Hepatocyte (in vitro differentiated cells): ENCODE results near the gene GPR75. TPM values are rescaled to one million over a fixed set of nuclear protein-coding genes. Genes with fewer than 3 reads are reported as not detected.
A peak's percentile ranks its signal among the peaks of the same experiment; 100 is the strongest.

Experiments
- DNase-seq: peaks from one replicate; pipeline ENCODE4 v3.0.0-alpha.2; 2016; ENCODE audit warnings: low spot score
- H2AFZ ChIP-seq: fragments of 200-600 bp; sonication (generic); 2 replicates; pipeline ENCODE4 v1.6.0; 2016; ENCODE audit warnings: antibody characterized with exemption, mild to moderate bottlenecking
- H3K27ac ChIP-seq: fragments of 200-600 bp; sonication (generic); 2 replicates; pipeline ENCODE4 v1.5.1; 2016; ENCODE audit warnings: mild to moderate bottlenecking
- H3K27me3 ChIP-seq: fragments of 200-600 bp; sonication (generic); 2 replicates; pipeline ENCODE4 v1.6.1; 2016
- H3K36me3 ChIP-seq: fragments of 200-600 bp; sonication (generic); replicated peaks from 2 replicates; pipeline ENCODE4 v1.5.1; 2016; ENCODE audit warnings: low read depth; ENCODE audit not compliant: insufficient read depth
- H3K4me1 ChIP-seq: fragments of 200-600 bp; sonication (generic); 2 replicates; pipeline ENCODE4 v1.5.1; 2016; ENCODE audit warnings: mild to moderate bottlenecking, moderate library complexity; ENCODE audit not compliant: insufficient read depth
- H3K4me2 ChIP-seq: fragments of 200-600 bp; sonication (generic); 2 replicates; pipeline ENCODE4 v1.6.0; 2016
- H3K4me3 ChIP-seq: fragments of 200-600 bp; sonication (generic); 2 replicates; pipeline ENCODE4 v1.5.1; 2016; ENCODE audit warnings: mild to moderate bottlenecking
- H3K79me2 ChIP-seq: fragments of 200-600 bp; sonication (generic); 2 replicates; pipeline ENCODE4 v1.6.0; 2017; ENCODE audit warnings: mild to moderate bottlenecking
- H3K9me2 ChIP-seq: fragments of 200-600 bp; sonication (generic); replicated peaks from 2 replicates; pipeline ENCODE4 v1.6.0; 2017; ENCODE audit warnings: mild to moderate bottlenecking; ENCODE audit not compliant: insufficient read depth
- H3K9me3 ChIP-seq: fragments of 200-600 bp; sonication (generic); 2 replicates; pipeline ENCODE4 v1.5.1; 2016; ENCODE audit warnings: low read depth, mild to moderate bottlenecking
- H4K20me1 ChIP-seq: fragments of 200-600 bp; sonication (generic); 2 replicates; pipeline ENCODE4 v1.6.0; 2016; ENCODE audit warnings: mild to moderate bottlenecking; ENCODE audit not compliant: insufficient read depth, poor library complexity, severe bottlenecking
- EZH2 ChIP-seq: fragments of 200-600 bp; sonication (generic); IDR thresholded peaks from 2 replicates; pipeline ENCODE4 v1.6.1; 2016; ENCODE audit warnings: antibody characterized with exemption, mild to moderate bottlenecking, borderline replicate concordance
- EZH2phosphoT487 ChIP-seq: fragments of 200-600 bp; sonication (generic); IDR thresholded peaks from one replicate; pipeline ENCODE4 v1.6.1; 2018; ENCODE audit warnings: antibody characterized with exemption, mild to moderate bottlenecking, low read depth, moderate library complexity; ENCODE audit not compliant: unreplicated experiment, severe bottlenecking
- WGBS: methylation state at CpG from one replicate; pipeline ENCODE4 v1.1.6; 2016; ENCODE audit warnings: low lambda C conversion rate; ENCODE audit errors: missing lambda C conversion rate; 5-methylcytosine and 5-hydroxymethylcytosine counted together
- polyA plus RNA-seq: library from polyadenylated mRNA; unstranded; fragments of >200 nt; fragmentation: Nextera tagmentation; extraction: Ambion mirVana; gene quantifications from 2 replicates; pipeline ENCODE4 v1.2.1, GENCODE V29; 2016
- total RNA-seq: library from RNA; depleted of rRNA; stranded (reverse); fragments of >200 nt; gene quantifications from 2 replicates; pipeline ENCODE4 v1.2.3, GENCODE V29; 2014
- TF ChIP-seq, protein P1 (sequence below): fragments of 200-600 bp; sonication (generic); IDR thresholded peaks from 2 replicates; pipeline ENCODE4 v1.5.1; 2016; ENCODE audit warnings: antibody characterized with exemption, mild to moderate bottlenecking; ENCODE audit not compliant: poor library complexity

The GPR75 gene
- total and polyA plus RNA-seq, 2 experiments from 2014 or later, result 1.00 TPM; not detected in 1

DNA sequence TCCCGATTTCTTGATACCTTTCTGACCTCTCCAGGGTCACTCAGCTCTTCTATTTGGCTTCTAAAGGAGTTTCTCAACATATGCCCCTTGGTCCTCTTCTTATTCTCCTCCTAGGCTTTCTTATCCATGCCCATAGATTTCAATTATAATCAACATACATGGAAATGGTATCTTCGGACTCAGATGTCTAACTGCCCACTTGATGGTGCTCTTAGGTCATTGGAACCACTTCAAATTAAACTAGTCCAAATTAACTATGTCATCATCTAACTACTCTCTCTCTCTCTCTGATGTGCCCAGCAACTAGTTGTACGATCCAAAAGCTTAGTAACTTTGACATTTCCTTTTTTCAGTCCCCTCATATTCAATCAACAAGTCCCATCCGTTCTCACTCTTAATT lies 43.2 kb upstream of the GPR75 start:
- Histone ChIP-seq H2AFZ (no peak overlapping the region), H3K4me3 (no peak overlapping the region), H3K9me2 (no peaks in the 10 kb centered on the region), H4K20me1 (no peaks in the 10 kb centered on the region), H3K27ac (no peak overlapping the region), H3K4me1 (no peaks in the 10 kb centered on the region), H3K9me3 (no peaks in the 10 kb centered on the region), H3K36me3 (no peaks in the 10 kb centered on the region), H3K27me3 (no peaks in the 10 kb centered on the region), H3K4me2 (no peak overlapping the region), H3K79me2 (no peaks in the 10 kb centered on the region)
- WGBS, result 72% methylated on average over 4 of the region's 4 CpGs
- TF ChIP-seq EZH2phosphoT487 (no peak), EZH2 (no peak)
- TF ChIP-seq, protein P1, sequence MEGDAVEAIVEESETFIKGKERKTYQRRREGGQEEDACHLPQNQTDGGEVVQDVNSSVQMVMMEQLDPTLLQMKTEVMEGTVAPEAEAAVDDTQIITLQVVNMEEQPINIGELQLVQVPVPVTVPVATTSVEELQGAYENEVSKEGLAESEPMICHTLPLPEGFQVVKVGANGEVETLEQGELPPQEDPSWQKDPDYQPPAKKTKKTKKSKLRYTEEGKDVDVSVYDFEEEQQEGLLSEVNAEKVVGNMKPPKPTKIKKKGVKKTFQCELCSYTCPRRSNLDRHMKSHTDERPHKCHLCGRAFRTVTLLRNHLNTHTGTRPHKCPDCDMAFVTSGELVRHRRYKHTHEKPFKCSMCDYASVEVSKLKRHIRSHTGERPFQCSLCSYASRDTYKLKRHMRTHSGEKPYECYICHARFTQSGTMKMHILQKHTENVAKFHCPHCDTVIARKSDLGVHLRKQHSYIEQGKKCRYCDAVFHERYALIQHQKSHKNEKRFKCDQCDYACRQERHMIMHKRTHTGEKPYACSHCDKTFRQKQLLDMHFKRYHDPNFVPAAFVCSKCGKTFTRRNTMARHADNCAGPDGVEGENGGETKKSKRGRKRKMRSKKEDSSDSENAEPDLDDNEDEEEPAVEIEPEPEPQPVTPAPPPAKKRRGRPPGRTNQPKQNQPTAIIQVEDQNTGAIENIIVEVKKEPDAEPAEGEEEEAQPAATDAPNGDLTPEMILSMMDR, result no peak
- DNase-seq, result no peak

DNA sequence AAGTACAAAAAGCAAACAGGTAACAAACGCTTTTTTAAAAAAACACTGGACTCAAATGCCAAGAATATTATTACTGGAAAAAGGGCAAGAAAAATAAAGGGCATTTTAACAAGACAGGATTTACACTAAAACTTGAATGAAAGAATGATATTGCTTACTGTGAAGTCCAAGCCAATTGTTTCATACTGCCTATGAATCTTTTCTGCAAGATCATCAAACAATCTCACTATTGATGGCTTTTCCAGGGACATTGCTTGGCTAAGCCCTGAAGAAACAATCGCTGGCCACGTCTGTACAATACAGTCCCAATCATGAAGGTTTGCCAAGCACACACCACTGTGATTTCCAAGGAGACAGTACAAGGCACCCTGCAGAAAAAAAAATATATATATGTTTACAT lies 41.4 kb upstream of the GPR75 start:
- no peaks in the 10 kb centered on the region for H3K9me3 ChIP-seq
- no peaks in the 10 kb centered on the region for H3K9me2 ChIP-seq
- no peak overlapping the region for H3K27ac ChIP-seq
- DNase-seq, result no peak
- H3K4me2 ChIP-seq, result no peak overlapping the region
- H3K79me2 ChIP-seq, result no peaks in the 10 kb centered on the region
- 95% methylated on average over 3 of the region's 3 CpGs for WGBS
- H2AFZ ChIP-seq, result no peak overlapping the region
- H4K20me1 ChIP-seq, result no peaks in the 10 kb centered on the region
- TF ChIP-seq, protein P1, result no peak
- TF ChIP-seq EZH2phosphoT487 (no peak), EZH2 (no peak)
- no peaks in the 10 kb centered on the region for H3K36me3 ChIP-seq
- no peak overlapping the region for H3K4me3 ChIP-seq
- no peaks in the 10 kb centered on the region for H3K4me1 ChIP-seq
- H3K27me3 ChIP-seq, result no peaks in the 10 kb centered on the region

DNA sequence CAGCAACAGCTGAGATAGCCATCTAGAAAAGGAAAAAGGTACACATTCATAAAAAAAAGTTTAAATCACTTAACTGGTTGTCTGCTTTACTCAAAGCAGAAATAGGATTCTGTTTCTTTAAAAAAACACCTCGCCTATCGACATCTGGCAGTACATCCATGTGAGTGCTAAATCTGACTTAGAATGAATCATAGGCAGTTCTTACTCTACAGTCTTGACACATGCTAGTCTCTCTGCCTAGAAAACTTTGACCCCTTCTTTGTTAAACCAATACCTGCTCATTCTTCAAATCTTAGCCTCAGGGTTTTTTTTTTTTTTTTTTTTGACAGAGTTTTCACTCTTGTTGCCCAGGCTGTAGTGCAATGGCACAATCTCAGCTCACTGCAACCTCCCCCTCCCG lies 37.1 kb upstream of the GPR75 start:
- H3K4me1 ChIP-seq, result no peaks in the 10 kb centered on the region
- H3K27ac ChIP-seq, result peak overlapping the region; percentile 59
- H2AFZ ChIP-seq, result no peak overlapping the region
- H3K4me3 ChIP-seq, result no peak overlapping the region
- no peaks in the 10 kb centered on the region for H3K36me3 ChIP-seq
- no peak overlapping the region for H3K4me2 ChIP-seq
- H4K20me1 ChIP-seq, result no peaks in the 10 kb centered on the region
- no peaks in the 10 kb centered on the region for H3K9me3 ChIP-seq
- H3K27me3 ChIP-seq, result no peaks in the 10 kb centered on the region
- WGBS, result 52% methylated on average over 3 of the region's 3 CpGs
- H3K9me2 ChIP-seq, result no peaks in the 10 kb centered on the region
- TF ChIP-seq EZH2phosphoT487 (no peak), EZH2 (no peak)
- TF ChIP-seq, protein P1, result no peak
- H3K79me2 ChIP-seq, result no peaks in the 10 kb centered on the region
- peak; percentile 41 for DNase-seq
